GM12865 (cell line): ENCODE data around the gene PROSER2.

Experiments
- DNase-seq: peaks from one replicate; pipeline ENCODE4 v3.0.0; 2010; ENCODE audit warnings: low read depth
- H3K4me3 ChIP-seq: 2 replicates; pipeline ENCODE4 v1.5.1; 2011; ENCODE audit warnings: mild to moderate bottlenecking, low read depth, low read length, control low read depth
- CTCF ChIP-seq: IDR thresholded peaks from 2 replicates; pipeline ENCODE4 v1.5.1; 2011; ENCODE audit warnings: low read length, control low read depth, low read depth, inconsistent platforms; ENCODE audit not compliant: insufficient read depth; ENCODE audit errors: missing control alignments

The PROSER2 gene

GRCh38 chr10:11876805-11877590, 53.8 kb downstream of the PROSER2 start:
- TF ChIP-seq CTCF = no peak
- H3K4me3 ChIP-seq = no peak overlapping the region
- DNase-seq = no peak

GRCh38 chr10:11877591-11877905, 54.4 kb downstream of the PROSER2 start:
- no peak for DNase-seq
- H3K4me3 ChIP-seq = no peak overlapping the region
- no peak for TF ChIP-seq CTCF

GRCh38 chr10:11878776-11879175, 55.6 kb downstream of the PROSER2 start:
- no peak for DNase-seq
- no peak overlapping the region for H3K4me3 ChIP-seq
- TF ChIP-seq CTCF = no peak

- no peak overlapping the region for H3K4me3 ChIP-seq
- no peak for DNase-seq
- TF ChIP-seq CTCF = no peak
These were observed 56.4 kb downstream of the PROSER2 start for GRCh38 chr10:11879387-11880094.

GRCh38 chr10:11880151-11881029, 57.2 kb downstream of the PROSER2 start:
- no peak for DNase-seq
- TF ChIP-seq CTCF = no peak
- H3K4me3 ChIP-seq = no peak overlapping the region

GRCh38 chr10:11881030-11881476, 57.9 kb downstream of the PROSER2 start:
- DNase-seq = no peak
- TF ChIP-seq CTCF = no peak
- no peak overlapping the region for H3K4me3 ChIP-seq
